G401 (cell line): Measurements from ENCODE around the gene SLC6A6. TPM values are rescaled to one million over a fixed set of nuclear protein-coding genes. Genes with fewer than 3 reads are reported as not detected.

Source experiments
- DNase-seq: peaks from one replicate; pipeline ENCODE4 v3.0.0-alpha.2; 2015; ENCODE audit warnings: low spot score
- in situ Hi-C: cut with HindIII; loops from 2 replicates; pipeline ENCODE4 v1.10.0; 2016; ENCODE audit warnings: low sequenced_read_pairs, mixed read lengths
- total RNA-seq: library from RNA; depleted of rRNA; stranded (reverse); fragments of >200 nt; shearing (Covaris generic); gene quantifications from 2 replicates; pipeline ENCODE4 v1.2.3, GENCODE V29; 2014

The SLC6A6 gene
- total RNA-seq, 1 experiment from 2014 or later, result 31.2 TPM

DNA sequence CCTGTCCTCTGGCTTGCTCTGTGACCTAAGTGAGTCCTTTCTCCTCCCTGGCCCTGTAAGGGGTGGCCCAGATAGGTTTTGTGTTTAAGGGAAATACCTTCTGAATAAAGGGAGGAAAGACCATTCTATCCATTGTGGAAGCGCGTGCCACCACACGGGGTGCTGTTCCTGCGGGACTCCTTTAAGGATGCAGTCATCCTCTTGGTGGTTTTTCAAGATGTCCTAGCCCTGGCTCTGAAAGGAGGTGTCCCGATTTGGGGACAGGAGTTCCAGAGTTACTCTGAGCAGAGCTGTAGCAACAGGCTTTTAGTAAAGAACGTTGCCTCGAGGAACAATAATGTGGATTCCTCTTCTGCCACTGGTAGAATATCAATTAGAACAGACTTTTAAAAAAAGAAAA, 9.6 kb downstream of the SLC6A6 start:
- DNase-seq, result no peak
- in situ Hi-C loops, result no loop called here

DNA sequence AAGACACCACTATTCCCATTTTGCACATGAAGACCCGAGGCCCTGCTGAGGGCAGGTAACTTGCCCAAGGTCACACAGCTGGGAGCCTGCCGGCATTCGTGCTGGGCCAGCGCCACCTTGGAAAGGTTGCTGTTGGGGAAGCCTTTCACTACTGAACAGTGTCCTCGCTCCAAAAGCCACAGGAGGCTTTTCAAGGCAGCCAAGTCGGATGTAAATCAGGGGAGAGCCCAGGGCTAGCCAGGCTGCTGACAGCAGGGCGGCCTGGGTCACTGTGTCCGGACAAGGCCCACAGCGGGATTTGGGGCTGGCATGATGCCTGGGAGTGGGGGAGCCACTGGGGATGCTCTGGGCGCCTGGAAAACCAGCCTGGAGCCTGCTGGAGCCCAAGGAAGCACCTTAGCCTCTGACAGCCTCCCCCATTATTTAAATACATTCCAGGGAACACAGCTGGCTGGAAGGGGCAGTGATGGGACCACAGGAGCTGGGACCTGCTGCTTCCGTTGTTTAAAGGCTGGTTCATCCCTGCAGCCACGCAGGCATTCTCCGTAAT, 10.5 kb downstream of the SLC6A6 start:
- DNase-seq, result peak; percentile 63
- in situ Hi-C loops, result no loop called here

DNA sequence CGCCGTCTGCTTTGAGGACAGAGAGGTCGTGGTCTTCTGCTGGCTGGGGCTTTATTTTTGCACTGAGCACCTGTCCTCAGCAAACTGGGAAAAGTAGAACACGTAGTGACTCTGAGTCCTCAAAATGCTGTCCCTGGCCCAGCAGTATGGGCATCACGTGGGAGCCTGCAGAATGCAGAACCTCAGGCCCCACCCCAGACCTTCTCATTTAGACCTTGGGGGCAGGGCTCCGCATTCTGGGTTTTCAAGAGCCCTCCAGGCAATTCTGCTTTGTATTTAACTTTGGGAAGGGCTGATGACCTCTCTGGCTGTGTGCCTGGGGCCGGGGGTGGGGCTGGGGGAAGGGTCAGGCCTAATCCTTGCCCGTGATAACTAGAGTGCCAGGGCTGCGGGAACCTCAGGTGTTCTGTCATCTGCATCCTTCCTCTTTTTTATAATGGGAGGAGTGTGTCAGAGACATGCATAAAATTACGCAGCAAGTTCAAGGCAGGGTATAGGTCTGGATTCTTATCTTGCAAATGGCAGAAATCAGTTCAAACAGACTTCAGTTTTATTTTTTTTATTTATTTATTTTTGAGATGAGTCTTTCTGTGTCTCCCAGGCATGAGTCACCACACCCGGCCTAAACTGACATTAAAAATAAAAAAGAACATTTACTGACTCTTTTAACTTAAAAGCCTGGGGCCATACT, 11.1 kb downstream of the SLC6A6 start:
- DNase-seq, result peak; percentile 19
- in situ Hi-C loops, result no loop called here

DNA sequence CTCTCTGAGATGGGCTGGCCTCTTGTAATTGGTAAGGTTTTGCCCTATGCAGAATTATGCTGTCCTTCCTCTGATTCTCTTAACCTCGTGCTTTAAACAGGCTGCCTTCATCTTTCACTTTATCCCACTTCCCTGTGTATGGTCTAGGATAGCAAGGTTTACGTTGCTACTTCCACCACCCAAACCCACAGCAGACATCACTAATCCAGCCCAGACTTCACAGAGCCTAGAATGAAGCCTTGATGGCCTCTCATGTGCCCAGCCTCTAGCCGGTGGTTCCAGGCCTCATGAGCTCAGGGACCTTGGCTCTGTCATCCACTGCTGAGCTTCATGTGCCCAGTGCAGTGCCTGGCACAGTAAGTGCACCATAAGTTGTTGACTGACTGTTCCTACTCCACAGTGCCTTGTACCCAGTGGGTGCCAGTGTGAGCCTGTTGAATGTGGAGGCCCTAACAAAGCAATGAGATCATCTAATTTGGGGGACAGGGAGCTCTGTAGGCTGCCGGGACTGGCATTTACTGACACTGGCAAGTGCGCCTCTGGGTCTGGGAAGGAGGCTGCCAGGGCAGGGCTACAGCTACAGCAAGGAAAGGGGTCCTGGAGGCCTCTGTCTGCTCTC, 12.5 kb downstream of the SLC6A6 start:
- in situ Hi-C loops, result no loop called here
- no peak for DNase-seq

DNA sequence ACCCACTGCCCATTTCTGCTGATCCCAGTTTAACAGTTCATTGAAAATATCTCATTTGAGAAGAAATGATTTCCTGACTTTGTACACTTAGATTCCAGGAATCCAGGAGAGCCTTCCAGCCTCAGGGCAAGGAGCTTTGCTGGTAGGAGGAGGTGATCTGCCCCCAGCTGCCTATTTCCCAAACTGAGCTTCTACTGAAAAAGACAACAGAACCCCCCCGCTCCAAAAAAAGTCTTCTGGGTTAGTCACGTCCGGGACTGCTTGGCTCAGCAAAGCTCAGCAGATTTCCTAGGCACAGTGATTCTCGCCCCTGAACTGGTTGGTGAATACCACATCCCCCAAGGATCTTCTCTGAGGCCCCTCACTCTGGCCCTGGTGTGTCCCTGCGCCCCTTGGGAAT, 13.1 kb downstream of the SLC6A6 start:
- DNase-seq, result no peak
- in situ Hi-C loops, result no loop called here

DNA sequence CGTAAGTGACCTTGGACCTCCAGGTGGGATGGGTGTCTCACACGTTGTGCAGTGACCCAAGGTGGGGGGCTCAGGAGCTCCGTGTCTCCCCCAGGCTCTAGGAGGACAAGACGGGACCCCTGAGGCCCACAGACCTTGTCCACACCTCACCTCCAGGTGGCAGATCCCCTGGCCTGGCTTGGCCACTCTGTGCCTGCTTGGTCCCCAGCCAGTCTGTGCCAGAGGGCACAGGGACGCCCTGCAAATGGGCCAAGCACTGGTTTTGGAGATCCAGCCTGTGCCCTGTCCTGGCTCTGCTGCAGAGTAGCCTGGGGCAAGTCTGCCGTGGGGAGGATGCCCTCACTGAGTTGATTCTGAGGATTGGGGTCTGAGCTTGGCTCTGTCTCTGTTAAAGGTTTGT, 14.0 kb downstream of the SLC6A6 start:
- in situ Hi-C loops, result no loop called here
- DNase-seq, result no peak

DNA sequence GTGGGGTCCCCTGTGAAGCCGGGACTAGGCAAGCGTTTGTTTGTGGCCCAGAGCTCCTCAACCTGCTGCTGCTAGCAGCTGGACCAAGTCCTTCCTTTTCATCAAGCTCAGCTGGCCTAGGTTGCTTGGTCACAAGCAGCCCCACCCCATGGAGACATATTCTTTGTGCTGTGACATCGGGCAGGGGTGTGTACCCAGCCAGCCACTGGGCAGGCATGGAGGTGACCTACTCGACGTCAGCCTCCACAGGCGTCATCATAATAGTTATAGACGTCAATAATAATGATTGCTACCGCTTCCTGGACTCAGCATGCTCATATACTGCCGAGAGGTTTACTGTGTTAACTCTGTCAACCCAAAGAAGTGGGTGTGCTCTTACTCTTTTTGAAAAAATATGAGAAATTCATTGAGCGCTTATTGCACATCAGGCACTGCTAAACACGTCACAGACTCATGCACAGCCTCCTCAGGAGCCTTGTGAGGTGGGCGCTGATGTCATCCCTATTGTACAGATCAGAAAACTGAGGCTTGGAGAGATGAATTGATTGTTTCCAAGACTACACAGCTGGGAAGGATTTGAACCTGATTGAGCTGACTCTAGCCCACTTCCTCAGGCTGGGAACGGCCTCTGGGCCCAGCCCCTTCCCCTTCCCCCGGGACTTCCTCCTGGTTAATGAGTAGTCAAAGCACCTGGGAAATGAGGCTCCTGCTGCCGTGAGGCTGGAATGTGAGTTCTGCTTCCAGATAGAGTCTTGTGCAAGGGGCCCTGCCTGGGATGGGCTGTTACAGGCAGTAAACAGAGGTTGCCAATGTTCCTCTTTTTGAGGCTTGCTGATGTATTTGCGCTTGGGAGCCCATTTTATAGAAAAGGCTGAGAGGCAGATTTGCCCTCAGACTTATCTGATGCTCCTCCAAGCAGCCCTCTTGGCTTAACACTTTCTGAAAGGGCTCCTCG, 16.2 kb downstream of the SLC6A6 start:
- no peak for DNase-seq
- in situ Hi-C loops, result no loop called here

DNA sequence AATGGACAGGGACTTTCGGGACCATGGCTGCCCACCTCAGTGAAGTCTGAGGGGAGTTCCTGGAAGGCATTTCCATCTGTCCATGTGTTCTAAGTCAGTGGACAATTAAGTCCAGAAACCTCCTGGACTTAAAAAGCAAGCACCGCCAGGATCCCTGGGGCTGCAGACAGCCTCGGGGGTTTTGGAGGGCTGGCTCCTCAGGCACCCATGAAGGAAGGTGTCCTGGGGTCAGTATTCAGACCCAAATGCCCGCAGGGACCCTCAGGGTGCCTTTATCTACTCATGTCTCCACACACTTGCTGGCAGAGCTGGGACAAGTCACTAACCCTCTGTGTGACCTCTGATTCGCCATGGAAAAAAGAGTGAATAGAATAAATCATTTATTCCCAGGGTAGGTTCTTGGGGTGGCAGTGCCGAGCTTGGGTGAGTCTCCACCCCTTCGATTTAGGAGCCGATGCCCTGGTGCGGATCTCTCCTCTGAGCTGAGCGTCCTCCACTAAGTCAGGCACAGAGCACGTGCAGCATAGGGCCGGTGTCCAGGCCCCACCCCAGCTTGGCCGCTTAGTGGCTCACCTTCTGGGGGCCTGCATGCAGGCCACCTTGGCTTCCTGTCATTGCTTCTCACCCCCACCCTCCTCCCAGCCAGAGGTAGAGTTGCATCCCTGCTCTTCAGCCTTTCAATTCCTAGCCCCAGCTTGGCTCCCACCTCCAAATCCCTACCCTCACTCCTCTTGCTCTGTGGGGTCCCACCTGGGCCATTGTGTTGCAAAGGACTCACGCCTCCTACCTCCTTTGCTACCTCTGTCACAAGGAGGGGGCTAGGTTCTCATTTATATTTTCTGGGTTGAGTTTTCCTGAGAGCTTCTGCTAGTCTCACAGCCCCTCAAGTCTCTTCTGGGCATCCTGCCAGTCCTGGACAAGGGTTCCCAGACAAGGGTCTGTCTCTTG, 19.9 kb downstream of the SLC6A6 start:
- no peak for DNase-seq

DNA sequence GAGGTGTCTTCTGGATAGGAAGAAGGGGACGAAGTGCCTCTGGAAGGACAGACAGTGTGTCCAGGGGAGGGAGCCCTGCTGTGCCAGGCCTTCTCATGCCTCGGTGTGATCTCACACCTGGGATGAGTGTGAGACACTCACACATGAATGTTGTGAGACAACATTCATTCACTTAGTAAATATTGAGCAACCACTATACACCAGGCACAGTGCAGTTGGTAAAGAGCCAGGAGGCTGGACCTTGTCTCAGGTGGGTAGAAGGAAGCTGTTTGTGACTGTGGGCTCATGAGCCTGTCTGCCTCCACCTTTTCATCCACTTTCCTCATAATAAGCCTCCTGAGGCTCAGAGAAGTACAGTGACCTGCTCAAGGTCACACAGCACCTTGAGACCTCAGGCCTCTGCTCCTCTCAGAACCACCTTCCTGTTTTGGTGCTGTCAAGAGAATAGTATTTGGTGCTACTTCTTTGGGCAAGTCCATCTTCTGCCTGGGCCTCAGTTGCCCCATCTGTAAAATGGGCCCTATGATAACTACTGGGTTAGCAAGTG, 20.9 kb downstream of the SLC6A6 start:
- in situ Hi-C loops, result no loop called here
- DNase-seq, result no peak

More for the DNA sequence above, 19.9 kb downstream of the SLC6A6 start:
- in situ Hi-C loops, result no loop called here

DNA sequence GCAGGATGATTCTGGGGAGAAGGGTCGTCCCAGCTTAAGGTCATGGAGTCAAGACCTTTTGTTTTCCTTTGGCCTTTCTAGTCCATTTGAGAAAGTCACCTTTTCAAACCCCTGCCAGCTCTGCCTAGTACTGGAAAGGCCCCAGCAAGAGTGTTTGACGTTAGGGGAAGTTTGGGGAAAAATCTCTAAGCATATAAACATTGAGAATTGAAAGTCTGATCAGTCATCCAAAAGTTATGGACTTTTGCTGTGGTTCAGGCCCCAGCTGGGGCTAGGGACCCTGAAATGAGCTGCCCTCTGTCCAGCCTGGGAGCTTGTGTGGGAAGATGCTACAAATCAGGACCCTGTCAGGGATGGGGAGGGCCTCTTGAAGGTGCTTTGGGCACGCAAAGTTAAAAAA, 21.6 kb downstream of the SLC6A6 start:
- in situ Hi-C loops, result no loop called here
- no peak for DNase-seq

DNA sequence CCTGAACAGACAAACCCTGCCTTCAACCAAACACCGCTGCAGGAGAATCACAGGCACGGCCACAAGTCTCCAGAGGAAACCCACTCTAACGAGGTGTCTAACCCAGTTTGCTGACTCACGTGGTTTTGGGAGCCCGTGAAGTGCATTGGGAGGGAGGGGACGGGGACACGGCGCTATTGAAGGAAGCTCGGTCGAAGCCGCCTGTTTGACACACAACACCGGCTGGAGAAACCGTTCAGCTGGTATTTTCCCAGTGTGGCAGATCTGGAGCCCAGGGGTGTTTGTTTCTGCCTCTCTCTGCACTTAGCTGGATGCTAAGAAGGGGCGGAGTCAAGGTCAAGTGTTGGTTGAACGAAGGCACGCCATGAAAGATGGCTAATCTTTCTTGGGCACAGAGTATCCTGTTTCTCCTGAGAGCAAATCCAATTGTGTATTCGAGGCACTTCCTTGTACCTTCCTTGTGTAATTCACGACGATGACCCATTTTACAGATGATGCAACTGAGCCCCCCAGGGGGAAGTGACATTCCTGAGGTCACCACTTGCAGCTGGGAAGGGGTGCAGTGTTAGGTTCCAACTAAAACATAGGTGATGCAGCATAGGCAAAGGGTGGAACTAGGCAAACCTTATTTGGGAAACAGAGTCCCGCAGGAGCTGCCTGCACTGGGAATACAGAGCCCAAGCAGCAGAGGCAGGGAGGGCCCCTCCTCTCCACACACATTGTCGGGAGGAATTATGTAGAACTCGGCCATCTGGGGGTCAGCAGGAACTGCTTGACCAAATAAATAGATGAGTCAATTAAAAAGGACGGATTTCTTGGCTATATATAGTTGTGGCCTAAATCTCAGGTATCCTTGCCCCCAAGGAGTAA, 22.5 kb downstream of the SLC6A6 start:
- no peak for DNase-seq
- in situ Hi-C loops, result no loop called here

DNA sequence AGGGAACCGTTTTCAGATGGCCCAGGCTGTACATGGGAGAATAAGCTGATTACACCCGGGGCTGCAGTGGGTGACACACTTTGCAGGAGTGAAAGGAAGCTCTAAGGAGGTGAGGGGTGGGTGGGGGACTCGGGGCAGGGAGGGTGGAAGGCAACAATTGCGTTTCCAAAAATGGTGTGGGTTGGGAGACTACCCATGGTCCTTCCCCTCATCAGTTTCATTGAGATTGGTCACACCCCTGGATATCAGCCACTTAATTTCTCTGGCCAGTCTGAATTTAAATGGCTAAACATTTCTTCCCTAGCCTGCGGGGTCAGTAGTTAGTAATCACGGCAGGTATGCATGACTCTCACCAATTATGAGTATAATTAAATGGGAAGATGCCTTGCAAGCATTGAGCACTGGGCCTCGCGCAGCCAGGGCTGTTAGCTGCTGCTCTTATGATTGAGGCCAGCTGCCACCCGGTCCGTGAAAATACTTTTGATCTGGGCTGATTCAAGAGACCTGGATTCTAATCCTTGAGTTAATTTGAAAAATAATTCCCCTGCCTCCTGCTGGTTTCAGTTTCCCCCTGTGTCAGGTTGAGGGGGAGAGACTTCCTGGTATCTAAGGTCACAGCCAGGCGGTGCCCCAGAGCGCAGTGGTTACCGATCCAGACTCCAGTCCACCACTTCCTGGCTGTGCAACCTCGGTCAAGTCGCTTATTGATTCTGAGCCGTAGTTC, 23.3 kb downstream of the SLC6A6 start:
- in situ Hi-C loops, result no loop called here

DNA sequence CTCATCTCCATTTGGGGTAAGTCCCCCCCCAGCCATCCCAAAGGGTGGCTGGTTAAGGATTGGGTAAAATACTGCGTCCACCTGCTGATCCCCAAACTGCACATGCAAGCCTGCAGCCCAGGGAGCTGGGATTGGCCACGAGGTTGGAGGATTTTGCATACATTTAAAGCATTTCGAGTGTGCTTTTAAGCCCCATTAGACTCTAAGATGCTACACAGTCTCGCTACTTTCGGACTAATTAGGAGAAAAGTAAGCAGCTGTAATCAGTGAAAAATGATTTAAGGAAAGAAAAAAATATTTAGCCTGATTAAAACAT, 23.9 kb downstream of the SLC6A6 start:
- in situ Hi-C loops, result no loop called here
- DNase-seq, result no peak

More for the DNA sequence above, 23.3 kb downstream of the SLC6A6 start:
- no peak for DNase-seq

DNA sequence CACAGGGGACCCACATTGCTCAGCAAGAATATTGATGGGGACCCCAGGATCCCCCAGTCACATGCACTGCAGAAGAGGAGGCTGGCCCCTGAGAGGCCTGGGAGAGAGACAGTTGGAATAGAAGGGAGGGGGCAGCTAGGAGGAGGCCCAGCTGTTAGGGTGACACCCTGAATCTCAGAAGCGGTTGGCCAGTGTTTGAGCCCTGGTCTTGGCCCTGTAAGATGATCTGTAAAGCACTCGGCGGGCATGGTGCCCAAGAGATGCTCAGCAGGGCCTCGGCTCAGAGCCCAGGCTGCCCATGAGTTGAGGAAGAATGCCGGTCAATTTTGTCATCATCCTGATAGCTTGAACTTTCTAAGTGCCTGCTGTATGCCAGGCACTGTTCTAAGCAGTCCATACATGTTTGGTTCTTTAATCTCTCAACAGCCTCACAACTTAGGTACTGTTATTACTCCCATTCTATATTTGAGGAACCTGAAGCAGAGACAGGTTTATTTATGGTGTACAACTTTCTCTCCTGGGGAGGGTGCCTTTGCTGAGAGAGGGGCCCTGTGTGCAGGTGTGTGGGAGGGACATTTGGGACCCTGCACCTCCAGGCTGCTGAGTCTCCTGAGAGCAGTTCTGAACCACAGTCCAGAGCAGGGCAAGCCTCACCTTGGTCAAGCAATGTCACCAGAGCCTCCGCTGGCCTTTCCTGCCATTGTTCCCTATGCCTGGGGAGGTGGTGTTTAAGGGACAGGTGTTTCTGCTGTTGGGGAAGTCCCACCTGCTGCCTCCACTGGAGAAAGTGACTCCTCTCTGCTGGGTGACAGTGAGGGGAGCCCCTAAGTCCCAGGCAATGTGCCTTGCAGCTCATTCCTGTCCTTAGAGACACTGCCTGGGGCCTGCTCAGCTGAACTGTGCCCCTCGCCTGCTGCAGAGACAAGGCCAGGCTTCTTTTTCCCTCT, 26.0 kb downstream of the SLC6A6 start:
- DNase-seq, result peak; percentile 66
- in situ Hi-C loops, result no loop called here

DNA sequence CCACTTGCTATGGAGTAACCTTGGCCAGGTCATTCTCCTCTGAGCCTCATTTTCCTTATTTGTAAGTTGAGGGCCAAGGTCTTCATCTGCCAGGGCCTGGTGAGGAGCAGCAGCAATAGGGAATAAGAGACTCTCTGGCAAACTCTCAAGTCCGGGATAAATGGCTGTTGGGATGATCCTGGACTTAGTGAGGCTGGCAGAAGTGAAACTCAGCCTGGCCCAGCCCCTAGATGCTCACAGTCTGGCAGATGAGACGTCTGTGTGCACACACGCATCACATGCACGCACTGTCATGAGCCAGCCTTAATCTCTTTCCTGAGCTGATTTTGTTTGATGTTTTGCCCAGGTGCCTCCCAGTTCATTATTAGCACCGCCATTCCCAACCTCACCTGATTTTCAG, 26.8 kb downstream of the SLC6A6 start:
- in situ Hi-C loops, result no loop called here
- DNase-seq, result no peak

DNA sequence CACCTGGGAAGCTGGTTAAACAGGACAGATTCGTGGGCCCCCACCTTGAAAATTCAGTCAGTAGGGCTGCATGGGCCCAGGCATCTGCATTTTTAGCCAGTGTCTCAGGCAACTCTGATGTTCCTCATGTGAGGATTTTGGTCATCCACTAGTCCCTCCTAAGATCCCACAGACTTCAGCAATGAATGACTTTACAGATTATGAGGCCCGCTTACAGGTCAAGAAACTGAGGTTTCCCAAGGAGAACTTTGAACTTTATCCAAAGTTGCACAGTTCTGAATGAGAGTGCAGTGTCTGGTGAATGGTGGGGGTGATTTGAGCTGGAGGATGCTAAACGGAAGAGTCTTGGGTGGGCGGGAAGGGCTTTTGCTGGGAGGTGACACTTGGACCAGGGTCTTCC, 27.2 kb downstream of the SLC6A6 start:
- in situ Hi-C loops, result no loop called here
- DNase-seq, result no peak
